KOPT-K1 (cell line): Measurements from ENCODE around the gene EBF3.

Experiments used
- H3K27ac ChIP-seq: fragments of 200-600 bp; sonication (generic); 2 replicates; pipeline ENCODE4 v1.5.1; 2016; ENCODE audit warnings: antibody characterized with exemption, mild to moderate bottlenecking, low read depth, low read length; ENCODE audit not compliant: poor library complexity, severe bottlenecking
- H3K36me3 ChIP-seq: fragments of 200-600 bp; sonication (generic); 2 replicates; pipeline ENCODE4 v1.5.1; 2017; ENCODE audit warnings: antibody characterized with exemption, mild to moderate bottlenecking, low read length, moderate library complexity; ENCODE audit not compliant: insufficient read depth
- H3K9me3 ChIP-seq: fragments of 200-600 bp; sonication (generic); 2 replicates; pipeline ENCODE4 v1.5.1; 2017; ENCODE audit warnings: antibody characterized with exemption, low read length, mild to moderate bottlenecking; ENCODE audit not compliant: insufficient read depth, poor library complexity, severe bottlenecking

Gene EBF3

GRCh38 chr10:129956876-129957673 is 7.0 kb downstream of the EBF3 start:
- Histone ChIP-seq H3K27ac (no peak overlapping the region), H3K36me3 (no peaks in the 10 kb centered on the region), H3K9me3 (no peaks in the 10 kb centered on the region)

- Histone ChIP-seq H3K9me3 (no peaks in the 10 kb centered on the region), H3K27ac (no peak overlapping the region), H3K36me3 (no peaks in the 10 kb centered on the region)
These were observed 7.8 kb downstream of the EBF3 start for GRCh38 chr10:129956286-129956670.

GRCh38 chr10:129955601-129956285 is 8.3 kb downstream of the EBF3 start:
- Histone ChIP-seq H3K36me3 (no peaks in the 10 kb centered on the region), H3K9me3 (no peaks in the 10 kb centered on the region), H3K27ac (no peak overlapping the region)

- Histone ChIP-seq H3K9me3 (no peaks in the 10 kb centered on the region), H3K27ac (no peak overlapping the region), H3K36me3 (no peaks in the 10 kb centered on the region)
These were observed 9.4 kb downstream of the EBF3 start for GRCh38 chr10:129954492-129955315.

DNA sequence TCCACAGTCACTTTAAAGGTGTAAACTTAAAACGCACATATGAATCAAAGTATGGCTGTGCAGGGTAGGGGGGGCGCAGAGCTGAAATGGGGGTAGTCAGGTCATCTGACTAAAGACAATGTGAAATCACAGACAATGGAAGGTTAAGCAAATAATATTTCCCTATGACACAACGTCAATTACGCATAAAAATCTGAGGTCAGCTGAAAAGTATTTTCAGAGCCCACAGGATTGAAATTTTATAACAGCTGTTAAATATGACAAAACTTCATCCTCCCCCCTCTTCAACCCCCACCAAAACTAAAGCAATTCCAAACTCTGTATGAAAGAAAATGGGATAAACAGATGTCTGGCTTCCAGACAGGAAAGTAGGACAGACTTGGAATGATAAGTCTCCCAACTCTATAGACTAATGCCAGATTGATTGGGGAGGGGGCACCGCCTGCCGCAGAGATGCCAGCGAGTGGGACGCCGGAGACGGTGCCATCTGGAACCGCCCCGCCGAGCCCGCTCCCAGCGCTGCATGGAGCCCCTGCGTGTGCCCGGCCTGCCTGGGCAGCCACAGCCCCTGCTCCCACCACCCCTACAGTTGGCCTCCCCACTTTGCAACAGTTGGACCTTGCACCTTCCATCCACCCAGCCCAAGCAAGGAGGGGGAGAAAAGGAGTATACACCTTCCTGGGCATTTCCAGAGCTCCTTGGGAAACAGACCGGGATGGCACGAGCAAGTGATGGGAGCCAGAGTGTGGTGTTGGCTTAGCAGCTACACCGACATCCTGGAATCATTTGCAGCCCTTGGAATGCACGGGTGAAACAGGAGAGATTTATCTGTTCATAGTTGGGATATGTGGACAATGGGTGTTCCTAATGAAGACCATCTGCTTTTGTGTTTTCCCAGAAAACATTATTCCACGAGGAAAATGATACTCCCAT is 10.7 kb downstream of the EBF3 start:
- no peak overlapping the region for H3K27ac ChIP-seq
- no peaks in the 10 kb centered on the region for H3K9me3 ChIP-seq
- no peaks in the 10 kb centered on the region for H3K36me3 ChIP-seq

DNA sequence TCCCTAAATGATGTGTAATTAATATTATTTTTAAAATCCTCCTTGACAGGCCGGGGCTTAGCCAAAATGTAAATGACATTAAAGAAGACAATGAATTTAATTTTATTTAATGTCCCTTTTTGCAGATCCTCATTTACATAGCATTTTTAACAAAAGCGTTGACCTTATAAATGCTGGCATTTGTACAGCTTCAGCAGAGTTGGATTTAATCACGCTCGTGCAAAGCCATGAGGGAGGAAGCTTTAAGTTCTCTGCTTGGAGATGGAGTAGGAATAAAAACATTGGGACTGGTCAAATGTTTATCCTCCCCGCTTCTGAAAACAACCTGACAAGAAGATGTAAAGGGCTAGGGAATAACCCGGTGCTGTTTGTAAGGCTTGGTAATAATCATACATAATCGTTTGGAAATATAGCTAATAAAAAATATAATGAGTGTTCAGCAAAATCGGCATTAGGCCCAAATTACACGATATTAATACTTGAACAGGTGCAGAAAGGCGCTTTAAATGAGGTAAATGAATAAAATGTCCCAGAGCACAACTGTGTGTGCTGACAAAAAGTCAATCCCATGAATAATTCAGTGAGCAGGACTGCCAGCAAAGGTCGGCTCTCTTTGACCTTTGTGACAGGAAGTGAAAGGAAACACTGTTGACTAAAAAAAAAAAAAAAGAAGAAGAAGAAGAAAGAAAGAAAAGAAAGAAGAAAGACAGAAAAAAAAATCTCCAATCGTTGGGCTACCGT is 11.5 kb downstream of the EBF3 start:
- Histone ChIP-seq H3K36me3 (no peaks in the 10 kb centered on the region), H3K27ac (no peak overlapping the region), H3K9me3 (no peaks in the 10 kb centered on the region)

GRCh38 chr10:129951970-129952265 is 12.2 kb downstream of the EBF3 start:
- H3K27ac ChIP-seq = no peak overlapping the region

GRCh38 chr10:129951101-129951969 is 12.7 kb downstream of the EBF3 start:
- Histone ChIP-seq H3K27ac (no peak overlapping the region), H3K36me3 (no peaks in the 10 kb centered on the region), H3K9me3 (no peaks in the 10 kb centered on the region)

More at GRCh38 chr10:129951970-129952265, 12.2 kb downstream of the EBF3 start:
- H3K36me3 ChIP-seq = no peaks in the 10 kb centered on the region
- no peaks in the 10 kb centered on the region for H3K9me3 ChIP-seq

DNA sequence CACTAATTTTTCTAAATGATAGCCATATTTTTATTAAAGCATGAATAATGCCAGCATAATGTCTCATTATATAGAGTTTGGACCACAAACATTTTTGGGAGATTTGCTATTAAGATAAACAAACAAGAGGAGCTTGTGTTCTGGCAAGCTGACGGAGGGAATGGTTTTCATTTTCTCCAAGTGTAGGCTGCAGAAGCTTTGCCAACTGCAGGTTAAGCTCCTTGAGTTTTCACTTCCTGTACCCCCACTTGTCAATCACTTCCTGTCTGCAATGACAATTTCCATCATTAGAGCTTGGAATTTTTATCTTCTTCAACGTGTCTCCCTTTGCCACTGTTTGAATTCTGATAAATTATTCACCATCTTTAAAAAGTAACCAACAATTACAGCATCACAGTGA is 13.4 kb downstream of the EBF3 start:
- H3K27ac ChIP-seq = no peak overlapping the region
- H3K9me3 ChIP-seq = no peaks in the 10 kb centered on the region
- no peaks in the 10 kb centered on the region for H3K36me3 ChIP-seq

GRCh38 chr10:129949891-129950291 is 14.2 kb downstream of the EBF3 start:
- Histone ChIP-seq H3K36me3 (no peaks in the 10 kb centered on the region), H3K9me3 (no peaks in the 10 kb centered on the region), H3K27ac (no peak overlapping the region)

- H3K27ac ChIP-seq = no peak overlapping the region
- no peaks in the 10 kb centered on the region for H3K9me3 ChIP-seq
- no peaks in the 10 kb centered on the region for H3K36me3 ChIP-seq
These were observed 14.7 kb downstream of the EBF3 start for GRCh38 chr10:129949411-129949810.

DNA sequence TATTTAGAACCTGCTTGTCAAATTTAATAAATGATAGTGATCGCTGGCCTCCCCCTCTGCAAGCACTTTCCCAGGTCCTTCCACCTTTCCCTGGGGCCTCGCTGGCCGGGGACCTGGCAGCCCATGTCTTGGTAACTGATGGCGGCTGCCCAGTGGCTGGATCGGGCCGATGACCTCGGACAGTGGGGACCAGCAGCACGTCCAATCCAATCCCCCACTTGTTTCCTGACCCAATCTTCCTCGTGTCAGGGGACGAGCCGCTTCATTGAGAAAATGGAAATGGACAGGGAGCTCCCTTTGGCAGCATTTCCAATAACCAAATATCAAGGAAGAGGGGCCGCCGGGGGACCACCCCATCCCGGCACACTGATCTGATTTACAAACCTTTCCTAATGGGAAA is 17.2 kb downstream of the EBF3 start:
- H3K36me3 ChIP-seq = no peaks in the 10 kb centered on the region

GRCh38 chr10:129945941-129946760 is 17.9 kb downstream of the EBF3 start:
- Histone ChIP-seq H3K9me3 (no peaks in the 10 kb centered on the region), H3K27ac (no peak overlapping the region)

More for the DNA sequence above, 17.2 kb downstream of the EBF3 start:
- no peak overlapping the region for H3K27ac ChIP-seq
- no peaks in the 10 kb centered on the region for H3K9me3 ChIP-seq

More at GRCh38 chr10:129945941-129946760, 17.9 kb downstream of the EBF3 start:
- H3K36me3 ChIP-seq = no peaks in the 10 kb centered on the region
